ENCODE measurements around the gene IKBKG. TPM values are rescaled to one million over a fixed set of nuclear protein-coding genes. Genes with fewer than 3 reads are reported as not detected.
"Not testable (repeated sequence)": the region's sequence is repeated elsewhere in the genome, so short reads cannot be mapped to it uniquely, and the experiment has no call there.

Gene IKBKG
- 10 to 100 TPM in 3 of 4 donors, 1 to 10 TPM in 1; 9.2 to 27.4 (median 13.3) TPM for total RNA-seq
- 10 to 100 TPM; 13.2 to 28.9 (median 17.8) TPM for polyA plus RNA-seq

- Histone ChIP-seq H3K9me3 (no peaks in the 10 kb centered on the region), H3K4me3 (peak within 1 kb of the TSS; percentile 55 to 64 (median 63)), H3K27ac (peak within 1 kb of the TSS; percentile 82 to 87 (median 84)), H3K36me3 (no peaks in the 10 kb centered on the region), H3K27me3 (no peaks in the 10 kb centered on the region), H3K4me1 (peaks cover 0 to 18% (median 12%) of the 10 kb centered on the region in 4 donors)
- TF ChIP-seq POLR2A (IDR thresholded peaks at IDR 0.05) (peak; percentile 31 to 35), CTCF (IDR thresholded peaks at IDR 0.05) (no peak), EP300 (IDR thresholded peaks at IDR 0.05) (no peak), POLR2AphosphoS5 (IDR thresholded peaks at IDR 0.05) (peak; percentile 36 to 73 (median 55))
- DNase-seq: peak; percentile 96
- intact Hi-C loops (cut with DNase I): no loop called here
- WGBS, 2 donors: 0 to 1% methylated on average over 69 of the region's 69 CpGs
Measured at GRCh38 chrX:154547245-154548027, at the start of gene IKBKG. IKBKG (plus strand) TSS chrX:154547620; CDS start chrX:154552003, 4,383 bp downstream.

GRCh38 chrX:154501423-154501822, 46.0 kb upstream of the IKBKG start:
- H3K27me3 ChIP-seq; H3K27ac ChIP-seq; H3K4me1 ChIP-seq; intact Hi-C loops (cut with DNase I); H3K4me3 ChIP-seq; DNase-seq; H3K9me3 ChIP-seq: not testable (repeated sequence)
- 59 to 84% methylated on average over 7 of the region's 7 CpGs for WGBS, 2 donors
- H3K36me3 ChIP-seq: peaks cover 0 to 15% (median 0%) of the 10 kb centered on the region in 4 donors

GRCh38 chrX:154502098-154502497, 45.3 kb upstream of the IKBKG start:
- TF ChIP-seq POLR2A (IDR thresholded peaks at IDR 0.05) (no peak), CTCF (IDR thresholded peaks at IDR 0.05) (no peak), POLR2AphosphoS5 (IDR thresholded peaks at IDR 0.05) (no peak), EP300 (IDR thresholded peaks at IDR 0.05) (no peak)
- intact Hi-C loops (cut with DNase I): no loop called here
- Histone ChIP-seq H3K4me1 (no peaks in the 10 kb centered on the region), H3K27ac (no peak overlapping the region), H3K27me3 (no peaks in the 10 kb centered on the region), H3K9me3 (no peaks in the 10 kb centered on the region), H3K4me3 (no peak overlapping the region), H3K36me3 (peaks cover 0 to 22% (median 0%) of the 10 kb centered on the region in 4 donors)
- DNase-seq: no peak
- 84% methylated on average over 8 of the region's 8 CpGs for WGBS, 2 donors

GRCh38 chrX:154502989-154503388, 44.4 kb upstream of the IKBKG start:
- WGBS, 2 donors: 75 to 91% methylated on average over 3 of the region's 3 CpGs
- Histone ChIP-seq H3K4me1 (no peaks in the 10 kb centered on the region), H3K27me3 (no peaks in the 10 kb centered on the region), H3K27ac (no peak overlapping the region), H3K36me3 (peaks cover 0 to 31% (median 0%) of the 10 kb centered on the region in 4 donors), H3K4me3 (no peak overlapping the region), H3K9me3 (no peaks in the 10 kb centered on the region)
- no peak for TF ChIP-seq EP300 (IDR thresholded peaks at IDR 0.05)
- no peak for TF ChIP-seq CTCF (IDR thresholded peaks at IDR 0.05)
- no peak for TF ChIP-seq POLR2AphosphoS5 (IDR thresholded peaks at IDR 0.05)
- no peak for TF ChIP-seq POLR2A (IDR thresholded peaks at IDR 0.05)
- intact Hi-C loops (cut with DNase I): no loop called here
- DNase-seq: no peak

GRCh38 chrX:154505734-154506133, 41.7 kb upstream of the IKBKG start:
- 80 to 90% methylated on average over 12 of the region's 12 CpGs for WGBS, 2 donors
- no peak for DNase-seq
- H3K4me3 ChIP-seq: no peak overlapping the region
- intact Hi-C loops (cut with DNase I): no loop called here
- no peaks in the 10 kb centered on the region for H3K9me3 ChIP-seq
- TF ChIP-seq POLR2AphosphoS5 (IDR thresholded peaks at IDR 0.05): no peak
- TF ChIP-seq POLR2A (IDR thresholded peaks at IDR 0.05): no peak
- no peak for TF ChIP-seq EP300 (IDR thresholded peaks at IDR 0.05)
- TF ChIP-seq CTCF (IDR thresholded peaks at IDR 0.05): no peak
- no peak overlapping the region for H3K27ac ChIP-seq
- H3K36me3 ChIP-seq: peaks cover 0 to 38% (median 0%) of the 10 kb centered on the region in 4 donors
- no peaks in the 10 kb centered on the region for H3K27me3 ChIP-seq
- no peaks in the 10 kb centered on the region for H3K4me1 ChIP-seq
